Tongue (tissue), 2 donors: ENCODE results near the gene TM7SF2. TPM values are rescaled to one million over a fixed set of nuclear protein-coding genes. Genes with fewer than 3 reads are reported as not detected.

ENCODE experiments used
- DNase-seq: peaks from one replicate; pipeline ENCODE4 v3.0.0-alpha.2; 2015
- total RNA-seq: library from RNA; depleted of rRNA; stranded (reverse); fragments of >200 nt; gene quantifications from one replicate; pipeline ENCODE4 v1.2.3, GENCODE V29; 2014

The TM7SF2 gene
- 13.2 TPM for total RNA-seq

DNA sequence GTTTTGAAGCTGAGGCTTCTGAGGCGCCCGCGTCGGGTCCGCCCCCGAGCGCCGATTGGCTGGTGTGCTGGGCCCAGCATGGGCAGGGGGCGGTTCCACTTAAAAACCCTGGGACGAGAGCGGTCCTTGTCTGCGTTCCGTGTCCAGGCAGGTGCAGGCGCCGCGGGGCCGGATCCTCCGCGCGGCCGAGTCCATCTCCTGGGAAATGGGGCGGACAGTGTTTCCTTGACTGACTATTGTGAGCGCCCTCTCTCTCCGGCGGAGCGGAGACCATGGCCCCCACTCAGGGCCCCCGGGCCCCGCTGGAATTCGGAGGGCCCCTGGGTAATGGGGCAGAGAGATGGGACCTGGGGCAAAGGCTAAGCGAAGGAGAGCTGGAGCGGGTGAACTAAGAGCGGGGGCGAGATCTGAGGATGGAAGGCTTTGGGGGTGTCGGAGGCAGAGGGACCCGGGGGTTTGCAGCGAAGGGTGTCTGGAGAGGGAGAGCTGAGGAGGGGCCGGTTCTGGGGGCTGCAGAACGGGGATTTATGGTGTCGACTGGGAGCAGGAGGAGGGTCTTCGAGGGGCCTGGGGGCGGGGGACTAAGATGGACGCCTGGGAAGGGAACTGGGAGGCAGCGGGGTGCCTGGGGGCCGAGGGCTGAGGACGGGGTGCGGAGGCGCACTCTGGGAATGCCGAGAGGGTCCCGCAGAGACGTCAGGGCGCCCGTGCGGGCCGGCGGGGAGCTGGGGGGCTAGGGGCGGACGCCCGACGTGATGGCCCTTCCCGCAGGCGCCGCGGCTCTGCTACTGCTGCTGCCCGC is at the start of gene TM7SF2:
TSS of gene TM7SF2 (plus strand) at position 129 of the 802 bp plus-strand sequence. CDS start at position 273, 144 bp downstream.
- DNase-seq = peak; percentile 96

DNA sequence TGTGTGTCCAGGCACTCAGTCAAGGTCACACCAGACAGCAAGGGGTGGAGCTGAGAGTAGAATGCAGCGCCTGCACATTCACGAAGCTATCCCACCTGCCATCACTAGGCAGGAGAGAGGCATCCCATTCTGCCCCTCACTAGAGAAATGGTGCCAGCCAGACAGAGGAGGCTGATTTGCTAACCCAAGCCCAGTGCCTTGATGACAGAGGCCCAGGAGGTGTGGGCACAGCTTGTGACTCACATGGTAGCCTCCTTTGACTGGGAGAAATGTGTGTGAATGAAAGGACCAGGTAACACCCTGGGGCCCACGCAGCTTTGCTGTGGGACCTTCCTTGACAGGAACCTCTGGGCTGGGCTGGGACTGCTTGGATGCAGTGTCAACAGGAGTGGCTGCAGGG is 48.1 kb upstream of the TM7SF2 start:
- DNase-seq = no peak

DNA sequence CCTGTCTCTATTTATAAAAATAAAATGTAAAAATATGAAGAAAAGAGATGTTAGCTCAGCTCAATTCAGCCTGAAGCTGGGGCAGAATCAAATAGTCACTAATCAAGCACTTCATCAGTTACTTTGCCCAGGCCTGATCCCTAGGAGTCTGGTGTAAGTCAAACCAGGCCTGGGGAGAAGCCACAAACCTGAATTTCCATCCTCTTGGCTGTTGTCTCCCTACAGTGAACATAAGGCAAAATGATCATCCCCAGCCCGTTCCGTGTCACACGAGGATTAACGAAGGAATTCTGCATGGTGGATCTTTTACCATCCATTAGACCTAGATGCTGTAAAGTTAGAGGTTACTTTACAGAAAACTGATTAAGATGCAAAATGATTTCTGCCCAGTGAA is 46.8 kb upstream of the TM7SF2 start:
- DNase-seq = no peak

DNA sequence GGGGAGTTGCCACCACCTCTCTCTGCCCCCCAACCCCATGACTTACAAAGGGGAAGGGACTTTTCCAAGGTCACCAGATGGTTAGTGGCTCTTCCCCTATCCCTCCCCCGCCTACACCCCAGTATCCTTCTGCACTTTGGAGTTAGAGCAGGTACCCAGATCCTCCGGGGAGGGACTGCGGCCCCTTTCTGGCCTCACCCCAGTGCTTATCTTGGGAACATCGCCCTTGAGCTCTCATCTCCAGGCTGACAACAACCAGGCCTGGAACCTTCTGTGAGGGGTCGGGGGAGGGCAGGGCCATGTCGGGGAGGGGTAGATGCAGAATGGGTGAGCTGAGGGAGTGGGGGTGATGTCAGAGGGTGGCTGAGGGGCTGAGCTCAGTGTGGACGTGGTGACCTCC is 45.8 kb upstream of the TM7SF2 start:
- no peak for DNase-seq

DNA sequence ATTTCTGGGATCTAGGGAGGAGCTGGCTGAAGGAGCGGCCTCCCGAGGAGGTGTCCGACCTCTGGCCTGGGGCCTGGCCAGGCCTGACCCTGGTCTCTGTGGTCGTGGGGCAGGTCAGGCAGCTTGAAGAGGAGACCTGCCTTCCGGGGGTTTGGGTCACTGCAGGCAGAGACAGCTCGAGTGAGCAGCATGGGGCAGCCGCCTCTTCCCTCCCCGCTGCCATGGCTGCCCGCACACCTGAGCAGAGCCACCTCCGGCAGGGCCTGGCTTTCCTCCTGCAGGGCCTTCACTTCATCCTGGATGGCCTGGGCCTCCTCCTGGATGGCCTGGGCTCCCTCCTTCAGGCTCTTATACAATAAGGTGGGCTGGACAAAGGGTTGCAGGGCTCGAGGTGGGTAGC is 45.4 kb upstream of the TM7SF2 start:
- DNase-seq = no peak

DNA sequence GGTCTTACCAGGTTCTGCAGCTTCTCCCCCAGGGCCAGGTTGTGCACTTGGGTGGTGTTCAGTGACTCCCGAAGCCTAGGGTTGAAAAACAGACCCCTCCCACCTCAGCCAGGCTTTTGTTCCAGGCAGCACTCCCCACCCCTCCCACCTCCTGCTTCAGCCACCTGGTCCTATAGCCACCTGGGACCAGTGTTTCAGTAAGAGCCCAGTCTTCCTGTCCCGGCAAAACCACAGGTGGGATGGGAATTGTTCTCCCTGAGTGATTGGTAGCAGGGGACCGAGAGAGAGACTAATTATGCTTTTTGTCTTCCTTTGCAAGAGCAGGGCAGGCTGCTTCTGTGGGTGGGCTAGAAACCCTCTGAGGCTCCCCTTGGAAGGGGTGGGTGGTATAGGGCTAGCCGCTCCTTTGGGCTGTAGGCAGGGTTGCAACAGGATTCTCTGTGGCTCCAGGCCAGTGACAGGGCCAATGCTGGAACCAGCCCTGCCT is 44.8 kb upstream of the TM7SF2 start:
- no peak for DNase-seq

DNA sequence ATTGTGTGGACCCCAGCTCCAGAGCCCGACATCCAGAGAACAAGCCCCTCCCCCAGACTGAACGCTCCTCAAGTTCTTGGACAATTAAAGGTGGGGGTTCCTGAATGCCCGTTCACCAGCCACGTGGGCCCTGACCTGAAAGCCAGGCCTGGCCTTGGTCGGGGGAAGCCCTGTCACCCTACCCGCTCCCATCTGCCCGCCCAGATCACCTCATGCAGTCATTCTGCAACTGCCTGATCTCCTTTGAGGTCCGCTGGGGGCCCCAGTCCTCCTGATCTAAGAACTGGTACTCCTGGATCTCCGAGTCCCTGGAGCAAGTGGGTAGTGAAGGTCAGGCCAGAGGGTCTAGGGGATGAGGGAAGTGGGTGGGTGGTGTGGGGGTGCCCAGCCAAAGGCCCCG is 44.2 kb upstream of the TM7SF2 start:
- DNase-seq = no peak

DNA sequence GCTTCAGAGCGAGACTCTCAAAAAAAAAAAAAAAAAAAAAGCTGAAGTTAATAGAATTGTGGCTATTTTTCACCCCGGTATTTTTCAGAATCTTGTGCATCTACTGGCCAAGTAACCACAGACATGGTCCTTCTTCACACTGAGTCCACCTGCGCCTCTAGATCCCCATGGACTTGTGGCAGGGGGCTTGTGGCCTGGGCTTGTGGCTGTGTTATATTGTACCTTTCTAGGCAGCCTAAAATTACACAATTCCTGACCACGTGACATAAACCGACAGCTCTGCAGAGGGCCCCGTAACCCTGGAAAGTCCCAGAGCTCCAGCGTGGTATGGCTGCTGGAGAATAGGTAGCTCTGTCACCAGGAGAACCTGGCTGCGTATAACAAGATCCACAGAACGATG is 42.5 kb upstream of the TM7SF2 start:
- DNase-seq = no peak

DNA sequence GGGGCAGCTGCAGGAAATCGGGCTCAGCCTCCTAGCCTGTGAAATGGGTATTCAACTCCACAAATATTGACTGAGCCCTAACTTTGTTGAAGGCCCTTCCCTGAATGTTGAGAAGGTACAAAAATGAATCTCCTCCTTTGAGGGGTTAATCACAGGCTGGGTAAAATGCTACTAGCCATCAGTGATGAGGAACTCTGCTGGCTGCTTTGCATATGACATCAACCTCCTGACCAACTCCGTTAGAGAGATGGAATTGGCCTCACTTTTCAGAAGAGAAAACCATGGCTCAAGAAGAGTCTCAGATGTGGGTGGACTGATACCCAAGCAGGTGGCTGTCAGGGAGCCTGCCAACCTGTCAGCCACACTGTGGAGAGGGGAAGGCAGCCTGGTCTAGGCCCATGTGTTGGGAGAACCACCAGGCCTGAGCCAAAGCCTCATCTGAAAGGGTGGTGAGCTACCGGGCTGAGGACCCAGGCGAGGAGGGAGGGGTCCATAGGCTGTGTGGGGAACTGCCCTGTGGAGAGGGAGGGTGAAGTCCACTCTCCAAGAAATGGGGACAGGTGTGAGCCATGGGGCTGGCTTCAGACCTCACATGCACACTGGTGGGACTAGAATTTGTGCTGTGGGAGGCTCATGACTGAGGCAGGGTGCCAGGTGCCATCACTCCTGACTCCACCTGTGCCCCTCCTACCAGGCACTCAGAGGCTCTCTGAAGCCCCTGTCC is 39.6 kb upstream of the TM7SF2 start:
- no peak for DNase-seq

DNA sequence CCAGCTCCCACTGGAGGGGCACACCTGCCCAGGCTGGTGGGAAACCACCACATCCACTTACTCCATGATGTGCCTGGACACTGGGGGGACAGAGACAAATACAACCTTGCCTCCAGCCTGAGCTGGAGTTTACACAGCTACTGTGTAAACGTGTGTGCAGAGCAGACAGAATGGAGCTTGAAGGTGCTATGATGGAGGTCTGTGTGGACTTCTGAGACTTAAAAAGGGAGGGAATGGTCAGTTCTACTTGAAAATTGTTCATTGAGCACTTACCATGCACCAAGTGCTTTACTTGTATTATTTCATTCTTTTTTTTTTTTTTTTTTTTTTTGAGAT is 39.1 kb upstream of the TM7SF2 start:
- no peak for DNase-seq

DNA sequence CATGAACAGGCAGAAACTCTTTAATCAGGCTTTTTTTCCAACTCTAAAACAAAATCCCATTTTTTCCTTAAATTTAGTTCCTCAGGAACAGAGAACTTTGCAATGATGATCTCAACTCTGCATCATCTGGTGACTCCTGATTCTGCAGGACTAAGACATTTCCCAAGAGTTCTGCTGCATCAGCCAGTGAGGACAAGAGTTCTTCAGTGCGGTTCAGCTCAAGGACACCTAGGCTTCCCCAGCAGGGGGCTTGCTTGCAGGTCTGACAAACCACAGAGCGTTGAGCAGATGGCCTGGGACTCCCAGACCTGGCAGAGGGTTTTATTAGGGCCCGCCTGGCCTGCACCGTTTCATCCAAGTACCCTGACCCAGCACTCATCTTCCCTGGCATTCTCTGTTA is 34.2 kb upstream of the TM7SF2 start:
- no peak for DNase-seq

DNA sequence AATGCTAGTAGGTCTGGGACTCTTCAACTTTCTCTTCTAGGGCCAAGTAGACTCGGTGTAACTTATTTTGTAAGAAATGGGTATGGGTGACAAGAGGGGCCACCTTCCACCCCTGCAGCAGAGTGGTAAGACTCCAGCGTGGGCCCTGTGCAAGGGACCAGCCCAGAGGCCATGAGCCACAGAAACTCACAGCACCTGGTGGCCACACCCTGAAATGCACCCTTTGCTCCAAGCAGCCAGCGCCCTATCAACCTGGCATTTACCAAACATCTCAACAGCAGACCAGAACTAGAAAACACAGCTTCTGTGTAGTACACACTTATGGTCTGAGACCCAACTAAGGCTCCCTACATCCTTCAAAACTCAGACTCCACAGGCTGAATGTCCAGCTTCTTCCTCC is 33.5 kb upstream of the TM7SF2 start:
- DNase-seq = peak; percentile 13

DNA sequence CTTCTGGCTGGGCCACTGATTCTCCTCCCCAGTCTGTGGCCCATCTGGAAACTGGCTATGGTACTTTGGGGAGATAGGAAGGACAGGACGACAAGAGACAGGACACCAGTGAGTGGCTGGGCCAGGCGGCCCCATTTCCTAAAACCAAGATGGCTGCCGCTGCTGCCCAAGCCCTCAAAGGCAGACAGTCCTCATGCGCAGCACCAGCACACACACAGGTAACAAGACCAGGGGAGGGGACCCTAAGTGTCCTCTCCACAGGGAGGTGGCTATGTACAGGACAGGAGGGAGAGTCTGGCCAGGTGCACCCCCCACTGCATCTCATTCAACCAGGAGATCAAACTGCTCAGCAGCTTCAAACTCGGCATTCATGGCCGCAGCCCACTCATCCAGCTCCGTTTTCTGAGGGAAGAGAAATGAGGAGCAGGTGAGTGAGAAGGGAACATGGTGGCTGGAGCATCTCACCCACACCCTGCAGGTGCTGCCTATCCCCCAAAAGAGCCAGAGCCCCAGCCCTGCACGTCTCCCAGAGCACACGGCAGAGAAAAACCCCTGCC is 32.8 kb upstream of the TM7SF2 start:
- DNase-seq = no peak

DNA sequence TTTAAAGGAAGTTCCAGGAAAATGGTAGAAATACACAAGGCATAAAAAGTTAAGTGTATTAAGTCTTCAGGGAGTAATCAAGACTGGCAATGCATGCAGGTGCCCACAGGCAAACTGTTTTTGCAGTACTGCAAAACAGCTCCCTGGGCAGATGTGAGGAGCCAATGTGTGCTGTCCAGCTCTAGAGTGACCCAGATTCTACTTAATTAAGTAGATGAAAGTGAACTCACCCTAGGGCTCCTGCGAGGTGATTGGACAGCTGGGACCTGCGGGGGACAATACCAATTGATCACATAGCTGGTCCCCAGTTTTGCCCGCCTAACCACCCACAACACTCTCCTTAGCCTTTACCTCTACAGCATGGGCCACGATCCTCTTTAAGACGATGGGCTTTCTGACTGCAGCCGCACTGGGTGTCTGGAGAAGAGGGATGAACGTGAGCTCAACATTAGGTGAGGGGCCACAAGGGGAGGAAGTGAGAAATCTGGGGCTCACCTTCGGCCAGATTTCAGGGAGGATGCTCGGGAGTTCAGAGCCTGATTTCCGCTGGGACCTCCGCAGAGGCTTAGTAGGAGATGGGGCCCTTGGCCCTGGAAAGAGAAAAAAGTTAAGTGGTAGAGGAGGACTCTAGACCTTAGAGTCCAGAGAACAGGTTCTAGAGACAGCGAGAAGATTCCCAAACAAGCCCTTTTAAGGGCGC is 28.4 kb upstream of the TM7SF2 start:
- peak; percentile 7 for DNase-seq

DNA sequence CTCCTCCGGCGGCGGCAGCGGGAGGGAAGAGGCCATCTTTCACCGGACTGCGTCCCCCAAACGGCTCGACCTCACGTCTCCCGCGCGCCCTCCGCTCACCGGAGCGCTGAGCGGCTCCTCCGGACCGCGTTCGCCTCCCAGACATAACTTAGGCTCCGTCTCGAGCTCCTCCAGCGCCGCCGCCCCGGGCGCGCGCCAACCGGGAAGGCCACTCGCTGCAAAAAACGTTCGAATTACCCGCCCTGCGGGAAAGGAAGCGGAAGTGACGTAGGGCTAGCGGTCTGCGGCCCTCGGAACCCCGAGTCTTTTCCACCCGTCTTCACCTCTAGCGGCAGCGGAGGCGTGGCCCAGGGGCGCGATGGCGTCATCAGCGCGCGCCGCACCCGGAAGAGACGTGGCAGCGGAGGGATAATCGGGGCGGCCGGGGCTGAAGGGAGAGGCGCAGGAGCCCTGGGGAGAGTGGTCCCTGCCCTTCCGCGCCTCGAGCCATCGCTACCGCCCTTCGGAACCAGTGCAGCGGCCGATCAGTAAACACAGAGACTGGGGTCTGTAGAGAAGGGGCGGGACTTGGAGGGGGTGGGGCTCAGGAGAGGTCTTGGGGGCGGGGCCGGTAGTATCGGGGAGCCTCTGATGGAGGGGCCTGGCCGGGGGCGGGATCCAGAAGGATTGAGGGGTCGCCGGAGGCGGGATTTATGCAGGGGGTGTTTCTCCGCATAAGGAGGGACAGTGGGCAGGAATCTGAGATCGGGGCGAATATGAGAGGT is 27.7 kb upstream of the TM7SF2 start, which contains the start of the genes CDCA5 and ZFPL1:
TSS of gene CDCA5 (minus strand) at position 207 of the 764 bp plus-strand sequence. CDS start at position 145, 62 bp downstream.
TSS of gene ZFPL1 (plus strand) at position 389 of the 764 bp plus-strand sequence. CDS start 477 bp downstream, outside the sequence.
- DNase-seq = peak; percentile 98

DNA sequence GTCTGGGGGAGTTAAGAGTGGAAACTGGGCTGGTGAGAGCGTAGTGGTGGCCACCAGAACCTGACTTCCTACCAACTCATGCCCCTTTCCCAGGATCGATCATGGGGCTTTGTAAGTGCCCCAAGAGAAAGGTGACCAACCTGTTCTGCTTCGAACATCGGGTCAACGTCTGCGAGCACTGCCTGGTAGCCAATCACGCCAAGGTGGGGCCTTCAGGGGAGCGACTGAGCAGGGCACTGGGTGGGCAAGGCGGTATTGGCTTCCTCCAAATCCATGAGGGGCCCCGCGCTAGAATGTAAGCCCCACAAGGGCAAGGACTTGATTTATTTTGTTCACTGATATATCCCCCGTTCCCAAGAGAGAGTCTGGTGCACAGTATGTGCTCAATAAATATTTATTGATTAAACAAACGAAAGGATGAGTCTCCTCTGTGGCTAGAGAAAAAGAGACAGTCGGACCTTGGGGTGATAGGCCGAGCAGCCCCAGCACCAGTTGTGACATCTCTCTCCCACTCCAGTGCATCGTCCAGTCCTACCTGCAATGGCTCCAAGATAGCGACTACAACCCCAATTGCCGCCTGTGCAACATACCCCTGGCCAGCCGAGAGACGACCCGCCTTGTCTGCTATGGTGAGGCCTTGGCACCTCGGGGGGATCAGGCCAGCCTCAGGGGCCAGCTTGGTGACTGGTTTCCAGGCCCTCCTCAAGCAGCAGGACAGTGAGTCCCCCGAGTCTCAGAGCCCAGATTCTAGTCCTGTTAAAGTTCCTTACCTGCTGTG is 26.9 kb upstream of the TM7SF2 start:
- no peak for DNase-seq

DNA sequence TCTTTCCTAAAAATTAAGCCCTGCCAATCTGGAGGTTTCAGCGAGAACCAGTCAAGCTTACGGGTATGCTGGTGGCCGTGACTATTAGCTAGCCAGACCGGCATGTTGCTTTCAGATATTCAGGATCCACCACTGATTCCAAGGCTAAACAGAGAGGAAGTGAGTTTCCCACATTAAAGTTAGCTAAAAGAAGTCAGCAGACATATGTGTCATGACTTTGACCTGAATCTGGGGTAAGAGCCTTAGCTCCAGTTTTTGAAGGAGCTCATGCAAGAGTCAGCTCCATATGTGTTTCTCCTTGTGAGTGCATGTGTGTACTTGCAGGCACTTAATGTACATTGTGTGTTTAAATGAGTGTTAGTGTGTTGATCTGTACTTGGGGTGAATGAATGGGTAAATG is 26.2 kb upstream of the TM7SF2 start:
- DNase-seq = no peak

DNA sequence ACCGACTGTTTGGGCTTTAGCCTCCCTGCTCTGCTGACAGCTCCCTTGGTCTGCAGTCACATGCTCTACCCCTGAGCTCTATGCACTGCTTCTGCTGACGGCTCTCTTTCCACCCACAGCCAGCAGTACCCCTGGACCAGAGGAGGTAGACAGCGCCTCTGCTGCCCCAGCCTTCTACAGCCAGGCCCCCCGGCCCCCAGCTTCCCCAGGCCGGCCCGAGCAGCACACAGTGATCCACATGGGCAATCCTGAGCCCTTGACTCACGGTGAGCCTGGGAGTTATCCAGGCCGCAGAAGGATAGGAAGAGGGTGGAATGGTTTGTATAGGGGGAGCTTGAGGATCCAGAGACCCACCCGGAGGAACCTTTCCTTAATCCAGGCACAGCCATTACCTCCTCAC is 24.9 kb upstream of the TM7SF2 start:
- no peak for DNase-seq

DNA sequence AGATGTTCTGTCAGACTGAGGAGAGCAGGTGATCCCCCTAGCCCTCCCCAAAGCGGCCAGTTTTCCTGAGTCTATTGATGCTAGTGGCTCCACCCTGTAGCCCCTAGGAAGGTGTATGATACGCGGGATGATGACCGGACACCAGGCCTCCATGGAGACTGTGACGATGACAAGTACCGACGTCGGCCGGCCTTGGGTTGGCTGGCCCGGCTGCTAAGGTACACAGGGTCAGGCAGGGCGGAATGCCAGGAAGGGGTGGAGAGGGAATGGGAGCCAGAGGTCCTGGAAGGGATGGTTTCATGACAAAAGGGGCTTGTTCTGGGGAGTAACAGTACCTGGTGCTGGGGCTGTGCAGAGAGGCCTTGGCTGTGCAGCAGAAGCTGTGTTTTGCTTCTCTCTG is 24.5 kb upstream of the TM7SF2 start:
- DNase-seq = no peak

DNA sequence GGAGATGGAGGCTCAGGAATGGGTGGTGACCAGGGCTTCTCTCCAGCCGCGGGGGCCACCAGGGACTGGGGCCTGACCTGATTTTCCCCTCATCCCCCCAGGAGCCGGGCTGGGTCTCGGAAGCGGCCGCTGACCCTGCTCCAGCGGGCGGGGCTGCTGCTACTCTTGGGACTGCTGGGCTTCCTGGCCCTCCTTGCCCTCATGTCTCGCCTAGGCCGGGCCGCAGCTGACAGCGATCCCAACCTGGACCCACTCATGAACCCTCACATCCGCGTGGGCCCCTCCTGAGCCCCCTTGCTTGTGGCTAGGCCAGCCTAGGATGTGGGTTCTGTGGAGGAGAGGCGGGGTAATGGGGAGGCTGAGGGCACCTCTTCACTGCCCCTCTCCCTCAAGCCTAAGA is 23.8 kb upstream of the TM7SF2 start:
- no peak for DNase-seq

DNA sequence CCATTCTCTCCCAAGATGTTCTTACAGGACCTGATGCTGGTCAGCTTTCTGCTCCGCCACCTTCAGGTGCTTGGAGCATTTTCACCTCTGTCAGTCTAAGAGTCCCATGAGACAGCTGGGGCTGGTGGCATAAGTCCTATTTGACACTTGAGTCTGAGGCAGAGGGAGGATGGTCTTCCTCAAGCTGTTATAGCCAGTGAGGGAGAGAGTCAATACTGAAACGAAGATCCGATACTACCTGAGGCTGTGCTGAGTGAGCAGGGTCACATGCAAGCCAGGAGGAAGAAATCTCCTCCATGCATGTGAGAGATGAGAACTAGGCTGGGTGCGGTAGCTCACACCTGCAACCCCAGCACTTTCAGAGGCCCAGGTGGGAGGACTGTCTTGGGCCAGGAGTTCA is 22.1 kb upstream of the TM7SF2 start:
- DNase-seq = no peak
